Activated gamma-delta T cell treated with Interleukin-2 at 50 U/mL for 16 hours (primary cell): ENCODE results near the gene BAZ2A.
"Not testable (repeated sequence)": the region's sequence is repeated elsewhere in the genome, so short reads cannot be mapped to it uniquely, and the experiment has no call there.

Source experiments
- DNase-seq: peaks from one replicate; pipeline ENCODE4 v3.0.0-alpha.2; 2020

Gene BAZ2A

DNA sequence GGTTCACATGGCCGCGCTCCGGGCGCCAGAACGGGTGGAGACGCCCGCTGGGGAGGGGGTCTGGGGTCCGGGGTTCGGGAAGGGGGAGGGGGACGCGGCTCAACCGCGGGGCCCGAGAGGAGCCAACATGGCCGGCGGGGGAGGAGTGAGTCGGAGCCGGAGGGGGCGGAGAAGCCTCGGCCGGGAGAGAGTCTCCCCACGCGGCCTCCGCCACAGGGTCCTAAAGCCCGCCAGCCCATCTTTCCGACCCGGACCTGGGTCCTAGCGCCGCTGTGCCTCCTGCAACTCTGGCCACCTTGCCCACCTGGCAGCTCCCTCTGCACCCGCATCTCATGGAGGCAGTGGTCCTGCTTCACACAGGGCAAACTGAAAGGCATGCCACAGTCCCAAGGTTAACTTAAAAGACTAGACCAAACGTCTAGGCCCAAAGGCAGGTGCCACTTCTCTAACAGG, at the start of gene BAZ2A:
BAZ2A (minus strand) TSS at position 147 of the 453 bp plus-strand sequence. CDS start 12,796 bp downstream, outside the sequence.
- peak; percentile 82 for DNase-seq

DNA sequence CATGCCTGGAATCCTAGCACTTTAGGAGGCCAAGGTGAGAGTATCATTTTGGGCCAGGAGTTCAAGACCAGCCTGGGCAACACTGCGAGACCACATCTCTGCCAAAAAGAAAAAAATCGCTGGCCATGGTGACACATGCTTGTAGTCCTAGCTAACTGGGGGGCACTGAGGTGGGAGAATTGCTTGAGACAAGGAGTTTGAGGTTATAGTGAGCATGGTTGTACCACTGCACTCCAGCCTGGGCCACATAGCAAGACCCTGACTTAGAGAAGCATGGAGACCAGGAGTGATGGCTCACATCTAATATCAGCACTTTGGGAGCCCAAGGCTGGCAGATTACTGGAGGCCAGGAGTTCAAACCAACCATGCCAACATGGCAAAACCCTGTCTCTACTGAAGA, 48.7 kb upstream of the BAZ2A start:
- no peak for DNase-seq

DNA sequence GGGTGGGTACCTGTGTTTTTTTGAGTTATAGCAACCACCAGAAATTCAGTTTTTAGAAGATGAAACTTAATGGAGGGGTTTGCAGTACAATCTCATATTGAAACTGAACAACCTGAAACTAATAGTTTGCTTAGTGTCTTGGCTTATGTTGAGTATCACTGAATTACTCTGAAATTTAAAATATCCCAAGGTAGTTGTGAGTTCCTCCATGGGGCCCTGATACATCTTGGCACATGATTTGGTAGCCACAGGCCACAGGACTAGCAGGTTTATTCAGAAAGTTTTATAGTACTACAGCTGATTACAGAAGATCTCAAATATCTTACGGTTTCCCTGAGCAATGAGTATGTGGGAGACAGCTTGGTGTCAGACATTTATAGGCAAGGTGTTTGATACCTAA, 47.6 kb upstream of the BAZ2A start:
- no peak for DNase-seq

DNA sequence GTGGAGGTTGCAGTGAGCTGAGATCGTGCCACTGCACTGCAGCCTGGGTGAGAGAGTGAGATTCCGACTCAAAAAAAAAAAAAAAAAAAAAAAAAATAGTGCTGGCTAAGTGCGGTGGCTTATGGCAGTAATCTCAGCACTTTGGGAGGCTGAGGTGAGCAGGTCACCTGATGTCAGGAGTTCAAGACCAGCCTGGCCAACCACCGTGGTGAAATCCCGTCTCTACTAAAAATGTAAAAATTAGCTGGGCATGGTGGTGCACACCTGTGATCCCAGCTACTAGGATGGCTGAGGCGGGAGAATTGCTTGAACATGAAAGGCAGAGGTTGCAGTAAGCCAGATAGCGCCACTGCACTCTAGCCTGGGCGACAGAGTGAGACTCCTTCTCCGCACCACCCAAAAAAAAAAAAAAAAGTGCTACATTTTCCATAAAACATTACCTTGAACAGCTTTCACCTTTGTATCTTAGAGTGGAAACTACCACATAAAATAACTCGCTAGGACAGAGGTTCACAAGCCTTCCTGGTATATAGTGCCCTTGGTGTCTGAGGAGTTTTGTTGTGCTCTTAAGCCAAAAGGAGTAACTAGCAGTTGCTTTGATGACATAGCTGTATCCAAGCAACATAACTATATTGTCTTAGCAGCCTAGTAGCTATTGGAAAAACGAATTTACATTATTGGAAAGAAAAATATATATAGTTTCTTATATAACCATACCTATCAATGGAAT, 46.9 kb upstream of the BAZ2A start:
- DNase-seq, result no peak

DNA sequence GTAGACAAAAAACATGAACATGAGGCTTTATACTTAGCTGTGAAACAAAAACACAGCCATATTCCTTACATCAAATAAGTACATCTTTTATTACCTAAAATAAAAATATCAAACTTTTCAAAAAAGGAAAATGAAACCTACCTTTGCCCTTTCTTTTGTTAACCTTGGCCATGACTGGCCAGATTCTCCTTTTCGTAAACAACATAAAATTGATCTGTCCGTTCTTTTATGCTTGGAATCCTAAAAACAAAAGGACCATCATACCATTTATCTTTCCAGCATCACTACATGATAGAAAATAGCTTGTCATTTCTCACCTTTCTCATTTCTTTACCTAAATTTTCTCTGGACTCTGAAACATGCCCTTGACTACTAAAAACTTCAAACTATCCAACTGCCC, 41.5 kb upstream of the BAZ2A start:
- no peak for DNase-seq

DNA sequence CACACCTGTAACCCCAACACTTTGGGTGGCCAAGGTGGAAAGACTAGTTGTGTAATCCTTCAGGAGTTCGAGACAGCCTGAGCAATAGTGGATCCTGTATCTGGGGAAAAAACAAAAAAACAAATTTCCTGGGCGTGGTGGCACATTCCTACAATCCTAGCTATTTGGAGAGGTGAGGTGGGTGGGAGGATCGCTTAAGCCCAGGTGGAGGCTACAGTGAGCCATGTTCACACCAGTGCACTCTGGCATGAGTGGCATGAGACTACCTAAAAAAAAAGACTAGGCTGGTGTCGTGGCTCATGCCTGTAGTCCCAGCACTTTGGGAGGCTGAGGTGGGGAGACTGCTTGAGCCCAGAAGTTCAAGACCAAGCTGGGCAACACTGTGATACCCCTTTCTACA, 40.7 kb upstream of the BAZ2A start:
- no peak for DNase-seq

DNA sequence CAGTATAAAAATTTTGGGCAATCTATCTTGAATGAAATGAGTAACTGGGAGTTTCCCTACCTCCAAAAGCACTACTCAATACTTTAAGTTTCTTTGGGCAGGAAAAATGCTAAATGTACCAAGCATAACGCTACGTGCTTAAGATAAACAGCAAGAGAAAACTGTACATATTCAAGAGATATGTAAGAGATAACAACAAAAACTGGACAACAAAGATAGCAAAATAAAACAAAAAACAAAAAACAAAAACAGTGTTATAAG, 38.0 kb upstream of the BAZ2A start:
- no peak for DNase-seq

DNA sequence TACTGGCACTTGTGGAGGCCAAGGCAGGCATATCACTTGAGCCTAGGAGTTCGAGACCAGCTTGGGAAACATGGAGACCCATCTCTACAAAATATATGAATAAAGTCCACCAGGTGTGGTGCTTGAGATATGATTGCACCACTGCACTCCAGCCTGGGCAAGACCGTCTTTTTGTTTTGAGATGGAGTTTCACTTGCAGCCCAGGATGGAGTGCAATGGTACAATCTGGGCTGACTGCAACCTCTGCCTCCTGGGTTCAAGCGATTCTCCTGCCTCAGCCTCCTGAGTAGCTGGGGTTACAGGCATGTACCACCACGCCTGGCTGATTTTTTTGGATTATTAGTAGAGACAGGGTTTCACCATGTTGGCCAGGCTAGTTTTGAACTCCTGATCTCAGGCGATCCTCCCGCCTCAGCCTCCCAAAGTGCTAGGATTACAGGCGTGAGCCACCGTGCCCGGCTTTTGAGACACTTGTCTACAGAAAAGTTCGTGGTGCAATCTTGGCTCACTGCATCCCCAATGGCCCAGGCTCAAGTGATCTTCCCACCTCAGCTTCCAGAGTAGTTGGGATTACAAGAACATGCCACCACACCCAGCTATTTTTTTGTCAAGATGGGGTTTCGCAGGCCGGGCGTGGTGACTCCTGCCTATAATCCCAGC, 32.0 kb upstream of the BAZ2A start:
- no peak for DNase-seq

DNA sequence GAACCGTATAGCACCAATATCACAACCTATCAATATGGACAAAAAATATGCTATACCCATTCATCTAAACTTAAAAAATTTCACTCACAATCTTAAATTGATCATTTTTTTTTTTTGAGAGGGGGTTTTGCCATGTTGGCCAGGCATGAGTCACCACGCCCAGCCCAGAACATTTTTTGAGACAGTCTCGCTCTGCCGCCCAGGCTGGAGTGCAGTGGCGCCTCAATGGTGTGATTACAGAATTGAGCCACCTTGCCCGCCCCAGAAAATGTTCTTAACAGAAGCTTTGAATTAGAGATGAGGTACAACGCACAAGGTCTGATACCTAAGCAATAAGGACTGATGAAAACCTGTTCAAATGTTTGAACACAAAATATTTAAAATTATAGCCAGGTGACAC, 31.4 kb upstream of the BAZ2A start:
- DNase-seq, result no peak

DNA sequence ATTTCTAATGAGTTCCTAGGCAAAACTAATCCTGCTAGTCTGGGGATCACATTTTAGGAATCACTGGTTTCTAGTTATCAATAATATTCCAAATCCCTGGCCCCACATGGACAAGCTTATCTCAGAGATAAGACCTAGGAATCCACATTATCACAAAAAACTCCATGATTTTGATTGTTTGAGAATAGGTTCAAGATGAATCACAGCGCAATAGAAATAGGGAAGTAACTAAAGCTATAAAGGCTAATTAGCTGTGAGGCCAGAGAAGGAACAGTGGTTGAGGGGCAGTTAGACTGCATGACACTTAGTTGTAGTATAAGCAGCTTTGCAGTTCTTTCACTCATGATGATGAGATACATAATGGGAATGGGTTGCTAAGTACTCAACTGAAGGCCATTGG, 28.8 kb upstream of the BAZ2A start:
- DNase-seq, result no peak

DNA sequence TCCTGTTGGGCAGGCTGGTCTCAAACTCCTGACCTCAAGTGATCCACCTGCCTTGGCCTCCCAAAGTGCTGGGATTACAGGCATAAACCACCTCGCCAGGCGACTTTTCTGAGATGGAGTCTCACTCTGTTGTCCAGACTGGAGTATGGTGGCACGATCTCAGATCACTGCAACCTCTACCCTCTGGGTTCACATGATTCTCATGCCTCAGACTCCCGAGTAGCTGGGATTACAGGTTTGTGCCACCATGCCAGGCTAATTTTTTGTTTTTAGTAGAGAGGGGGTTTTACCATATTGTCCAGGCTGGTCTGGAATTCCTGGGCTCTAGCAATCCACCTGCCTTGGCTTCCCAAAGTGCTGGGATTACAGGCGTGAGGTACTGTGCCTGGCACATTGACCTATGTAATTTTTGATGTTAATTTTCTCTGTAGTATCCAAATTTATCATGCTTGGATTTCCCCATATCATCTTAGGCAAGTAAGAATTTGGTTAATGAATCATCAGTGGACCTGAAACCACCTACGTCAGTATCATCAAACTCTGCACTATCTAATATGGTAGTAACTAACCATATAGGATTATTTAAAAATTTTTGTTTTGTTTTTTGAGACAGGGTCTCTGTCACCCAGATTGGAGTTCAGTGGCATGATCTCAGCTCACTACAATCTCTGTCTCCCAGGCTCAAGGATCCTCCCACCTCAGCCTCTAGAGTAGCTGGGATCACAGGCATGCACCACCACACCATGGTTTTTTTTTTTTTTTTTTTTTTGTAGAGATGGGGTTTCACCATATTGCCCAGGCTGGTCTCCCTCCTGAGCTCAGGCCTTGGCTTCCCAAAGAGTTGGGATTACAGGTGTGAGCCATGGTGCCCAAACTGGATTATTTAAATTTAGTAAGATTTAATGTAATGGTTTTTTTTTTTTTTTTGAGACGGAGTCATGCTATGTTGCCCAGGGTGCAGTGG, 27.6 kb upstream of the BAZ2A start:
- DNase-seq, result no peak

DNA sequence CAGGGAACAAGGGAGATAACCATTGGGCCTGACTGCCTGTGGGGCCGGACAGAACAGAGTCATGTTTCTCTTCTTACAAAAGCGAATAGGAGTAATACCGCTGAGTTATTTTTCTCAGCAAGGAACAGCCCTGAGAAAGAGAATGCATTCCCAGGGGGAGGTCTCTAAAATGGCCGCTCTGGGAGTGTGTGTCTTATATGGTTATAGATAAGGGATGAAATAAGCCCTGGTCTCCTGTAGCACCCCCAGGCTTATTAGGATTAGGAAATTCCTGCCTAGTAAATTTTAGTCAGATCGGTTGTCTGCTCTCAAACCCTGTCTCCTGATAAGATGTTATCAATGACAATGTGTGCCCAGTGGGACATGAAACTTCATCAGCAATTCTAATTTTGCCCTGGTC, 23.7 kb upstream of the BAZ2A start:
- DNase-seq, result not testable (repeated sequence)

DNA sequence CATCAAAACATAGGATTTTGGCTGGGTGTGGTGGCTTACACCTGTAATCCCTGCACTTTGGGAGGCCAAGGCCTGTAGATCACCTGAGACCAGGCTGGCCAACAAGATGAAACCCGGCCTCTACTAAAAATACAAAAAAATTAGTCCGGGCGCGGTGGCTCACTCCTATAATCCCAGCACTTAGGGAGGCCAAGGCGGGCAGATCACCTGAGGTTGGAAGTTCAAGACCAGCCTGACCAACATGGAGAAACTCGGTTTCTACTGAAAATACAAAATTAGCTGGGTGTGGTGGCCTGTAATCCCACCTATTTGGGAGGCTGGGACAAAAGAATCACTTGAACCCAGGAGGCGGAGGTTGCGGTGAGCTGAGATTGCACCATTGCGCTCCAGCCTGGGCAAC, 17.9 kb upstream of the BAZ2A start:
- not testable (repeated sequence) for DNase-seq

DNA sequence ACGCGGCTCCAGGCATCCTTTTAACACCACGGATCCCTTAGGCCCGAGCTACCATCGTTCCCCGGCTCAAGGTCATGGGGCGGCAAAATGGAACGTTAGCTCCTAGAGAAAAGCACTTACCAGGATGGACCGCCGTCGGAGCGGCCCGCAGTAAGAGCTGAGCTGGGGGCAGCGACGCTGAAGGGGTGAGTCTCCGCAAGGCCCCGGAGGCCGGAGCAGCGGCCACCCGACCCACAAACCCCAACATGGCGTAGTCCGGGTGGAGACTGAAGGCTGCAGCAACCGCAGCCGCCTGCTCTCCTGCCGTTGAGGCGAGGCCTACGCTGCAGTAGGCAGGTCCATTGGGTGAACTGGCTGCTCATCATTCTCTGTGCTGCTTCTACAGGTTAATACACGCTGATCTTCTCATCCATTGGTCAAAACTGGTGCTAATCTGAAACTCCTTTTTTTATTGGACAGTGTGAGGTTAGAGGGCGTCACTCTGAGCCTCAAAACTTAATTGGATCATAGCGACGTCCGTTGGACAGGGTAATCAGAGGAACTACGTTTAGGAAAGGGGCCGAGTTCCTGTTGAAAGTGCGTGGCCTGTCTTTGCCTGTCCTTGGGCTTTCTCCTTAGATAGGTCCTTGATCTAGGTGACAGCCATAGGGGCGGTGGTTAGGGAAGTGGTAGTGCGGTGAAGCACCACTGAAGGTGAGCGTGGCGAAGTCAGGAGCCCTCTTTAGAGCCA, 15.8 kb upstream of the BAZ2A start, which contains the start of gene ATP5F1B:
ATP5F1B (minus strand) TSS at position 268 of the 730 bp plus-strand sequence; CDS start at position 247, 21 bp downstream.
- DNase-seq, result peak; percentile 90

DNA sequence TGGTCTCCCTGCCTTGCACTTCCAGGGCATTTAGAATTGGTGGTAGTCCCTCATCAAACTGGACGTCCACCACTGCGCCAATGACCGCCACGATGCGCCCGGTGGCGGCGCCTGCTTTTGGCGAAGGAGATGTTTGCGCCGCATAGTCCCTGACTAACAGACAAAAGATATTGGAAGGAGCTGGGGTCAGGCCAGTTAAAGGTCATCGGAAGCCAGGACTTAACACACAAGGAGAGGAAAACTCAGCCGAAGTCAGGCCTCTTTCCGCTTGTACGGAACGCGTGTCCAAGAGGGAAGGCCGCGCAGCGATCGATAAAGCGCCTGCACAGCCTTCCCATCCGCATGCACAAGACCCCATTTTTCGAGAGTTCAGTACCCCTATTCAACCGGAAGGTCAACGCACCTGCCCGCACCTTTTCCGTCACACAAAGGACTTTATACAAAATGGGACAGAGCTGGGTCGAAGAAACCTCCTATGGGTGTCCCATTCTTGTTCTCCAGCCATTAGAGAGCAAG, 15.1 kb upstream of the BAZ2A start:
- DNase-seq, result no peak

DNA sequence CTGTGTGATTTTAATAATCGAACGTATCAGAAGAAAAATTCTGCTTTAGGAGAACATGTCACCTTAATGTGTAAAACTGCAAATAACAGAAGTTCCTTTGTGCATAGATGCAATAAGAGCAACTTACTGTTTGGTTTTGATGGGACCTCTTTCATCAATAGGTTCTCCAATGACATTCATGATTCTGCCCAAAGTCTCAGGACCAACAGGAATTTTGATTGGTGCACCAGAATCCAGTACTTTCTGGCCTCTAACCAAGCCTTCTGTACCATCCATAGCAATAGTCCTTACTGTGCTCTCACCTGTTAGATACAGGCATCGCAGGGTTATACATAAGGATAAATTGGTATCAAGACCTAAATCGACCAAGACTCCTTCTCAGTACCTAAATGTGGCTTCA, 14.5 kb upstream of the BAZ2A start:
- no peak for DNase-seq

DNA sequence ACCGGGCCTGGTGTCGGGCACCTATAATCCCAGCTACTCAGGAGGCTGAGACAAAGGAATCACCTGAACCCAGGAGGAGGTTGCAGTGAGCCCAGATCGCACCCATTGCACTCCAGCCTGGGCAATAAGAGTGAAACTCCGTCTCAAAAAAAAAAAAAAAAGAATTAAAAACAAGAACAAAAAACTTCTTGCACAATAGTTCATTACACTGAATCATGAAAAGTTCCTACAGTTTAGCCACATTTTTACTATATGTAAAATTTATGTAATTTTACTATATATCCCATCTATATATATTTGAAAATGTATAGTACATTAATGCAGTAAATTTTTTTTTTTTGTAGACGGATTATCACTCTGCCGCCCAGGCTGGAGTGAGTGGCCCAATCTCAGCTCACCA, 11.1 kb upstream of the BAZ2A start:
- no peak for DNase-seq

DNA sequence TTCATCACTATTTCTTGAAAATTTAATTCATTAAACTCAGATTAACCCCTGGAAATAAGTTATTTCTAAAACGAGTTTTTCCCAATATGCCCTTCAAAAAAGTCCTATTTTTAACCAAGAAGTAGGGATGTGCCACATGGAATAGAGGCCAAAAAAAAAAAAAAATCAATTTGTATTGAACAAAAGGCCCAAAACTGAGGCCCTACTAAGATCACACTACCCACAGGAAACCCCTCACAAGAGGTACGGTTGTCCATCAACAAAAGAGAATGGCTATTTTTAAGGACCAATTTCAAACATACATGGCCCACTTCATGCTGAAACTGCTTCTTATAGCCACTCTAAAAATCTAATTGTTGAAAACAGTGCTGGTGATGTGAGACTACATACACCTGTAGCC, 7.5 kb upstream of the BAZ2A start:
- no peak for DNase-seq

DNA sequence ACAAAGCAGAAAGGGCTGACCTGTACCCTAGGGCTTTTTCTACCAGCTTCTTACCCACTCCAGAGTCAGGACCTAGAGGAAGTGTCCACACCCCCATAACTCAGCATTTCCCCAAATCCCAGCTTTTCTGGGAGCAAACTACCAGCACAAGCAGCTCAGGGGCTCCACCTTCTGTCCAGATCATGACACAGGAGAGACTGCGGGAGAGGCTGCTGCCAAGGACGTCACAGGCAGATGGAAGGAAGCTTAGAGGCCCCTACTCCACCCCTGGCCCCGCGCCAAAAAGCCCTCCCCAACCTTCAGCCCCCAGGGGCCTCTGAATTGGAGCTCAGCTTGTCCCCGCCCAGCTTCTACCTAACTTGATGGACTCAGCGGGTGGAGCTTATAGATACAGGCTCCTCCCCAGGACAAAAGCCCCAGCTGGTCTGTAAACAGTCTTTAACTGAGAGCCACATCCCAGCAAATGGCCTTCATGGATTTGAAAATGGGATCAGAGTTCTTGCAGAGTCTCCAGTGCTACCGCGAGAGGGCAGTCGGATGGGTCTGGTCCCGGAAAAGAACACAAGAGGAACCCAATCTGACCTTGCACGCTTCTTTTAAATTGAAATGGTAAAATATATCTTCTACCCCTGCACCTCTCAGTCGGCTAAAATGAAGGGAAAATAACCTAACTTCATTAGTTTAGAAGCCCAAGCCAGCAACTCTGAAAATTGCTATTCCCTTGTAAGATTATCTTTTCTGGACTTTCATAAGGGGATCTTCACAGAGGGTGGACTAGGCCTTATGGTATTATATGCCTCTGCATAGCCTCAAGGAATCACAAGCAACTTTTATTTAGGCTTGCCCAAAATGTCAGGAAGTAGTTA, 6.8 kb upstream of the BAZ2A start:
- peak; percentile 95 for DNase-seq

DNA sequence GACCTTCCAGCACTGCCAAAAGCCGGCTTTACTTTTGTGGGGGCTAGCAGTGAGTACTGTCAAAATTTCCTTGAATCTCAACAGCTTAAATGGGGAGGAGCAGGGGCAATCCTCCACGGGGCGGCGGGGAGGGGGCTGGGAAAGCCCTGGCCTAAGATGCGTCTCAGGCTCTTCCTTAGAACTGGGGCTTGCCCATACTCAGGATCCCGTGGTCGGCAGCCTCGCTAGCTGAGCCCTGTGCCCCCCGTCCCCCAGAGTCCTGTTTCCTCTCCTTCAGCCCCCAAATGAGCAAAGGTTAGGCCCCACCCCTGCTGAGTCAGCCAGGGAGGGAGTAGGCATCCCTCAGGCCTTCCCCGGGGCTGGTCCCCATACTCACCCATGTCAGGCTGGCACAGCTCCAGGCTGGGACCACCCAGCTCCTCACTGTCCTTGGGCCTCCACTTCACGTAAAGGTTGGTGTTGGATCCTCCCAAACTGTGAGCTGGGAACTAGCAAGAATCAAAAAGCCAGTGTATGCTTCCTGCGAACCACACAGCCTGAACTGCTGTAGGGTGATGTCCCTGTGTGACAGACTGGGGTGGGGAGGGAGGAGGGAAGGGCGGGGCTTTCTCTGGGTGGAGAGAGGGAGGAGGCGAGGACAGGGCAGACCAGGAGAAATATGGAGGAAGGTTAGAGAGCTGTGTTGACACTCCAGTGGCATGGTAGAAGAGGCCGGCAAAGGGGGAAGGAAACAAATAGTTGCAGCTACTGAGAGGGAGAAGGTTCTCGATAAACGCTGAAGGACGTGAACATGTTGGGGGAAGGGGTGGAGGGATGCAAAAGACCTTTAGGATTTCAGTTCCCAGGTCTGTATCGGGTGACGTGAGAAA, 5.9 kb upstream of the BAZ2A start:
- DNase-seq, result peak; percentile 76
